ENCODE data around the gene SPACDR.
"Not testable (repeated sequence)": the region's sequence is repeated elsewhere in the genome, so short reads cannot be mapped to it uniquely, and the experiment has no call there.

SPACDR gene

GRCh38 chr7:100464210-100464660 lies at the start of gene SPACDR:
TSS of gene SPACDR (minus strand) at chr7:100464260. CDS start at chr7:100464025, 235 bp downstream.
- no peak for DNase-seq

GRCh38 chr7:100513212-100513810 lies 49.3 kb upstream of the SPACDR start:
- DNase-seq: no peak

- no peak for DNase-seq
Observed at GRCh38 chr7:100510437-100511239, 46.6 kb upstream of the SPACDR start.

GRCh38 chr7:100509231-100509630 lies 45.2 kb upstream of the SPACDR start:
- no peak for DNase-seq

- no peak for DNase-seq
Observed at GRCh38 chr7:100506356-100506923, 42.4 kb upstream of the SPACDR start.

GRCh38 chr7:100504887-100505611 lies 41.0 kb upstream of the SPACDR start:
- DNase-seq: no peak

- DNase-seq: not testable (repeated sequence)
Observed at GRCh38 chr7:100504031-100504430, 40.0 kb upstream of the SPACDR start.

- not testable (repeated sequence) for DNase-seq
Observed at GRCh38 chr7:100500743-100501142, 36.7 kb upstream of the SPACDR start.

- no peak for DNase-seq
Observed at GRCh38 chr7:100496509-100496908, 32.4 kb upstream of the SPACDR start.

- no peak for DNase-seq
Observed at GRCh38 chr7:100493476-100494264, 29.6 kb upstream of the SPACDR start.

GRCh38 chr7:100492738-100493475 lies 28.8 kb upstream of the SPACDR start:
- DNase-seq: no peak

- no peak for DNase-seq
Observed at GRCh38 chr7:100491192-100491578, 27.1 kb upstream of the SPACDR start.

GRCh38 chr7:100490483-100491191 lies 26.6 kb upstream of the SPACDR start:
- no peak for DNase-seq

- DNase-seq: no peak
Observed at GRCh38 chr7:100489824-100490223, 25.8 kb upstream of the SPACDR start.

- DNase-seq: no peak
Observed at GRCh38 chr7:100489121-100489520, 25.1 kb upstream of the SPACDR start.

GRCh38 chr7:100488333-100489095 lies 24.5 kb upstream of the SPACDR start:
- DNase-seq: no peak

GRCh38 chr7:100486753-100487446 lies 22.8 kb upstream of the SPACDR start:
- no peak for DNase-seq

- no peak for DNase-seq
Observed at GRCh38 chr7:100486111-100486636, 22.1 kb upstream of the SPACDR start.

GRCh38 chr7:100485471-100485876 lies 21.4 kb upstream of the SPACDR start:
- DNase-seq: no peak
